Neural progenitor cell (in vitro differentiated cells): ENCODE results near the gene PRUNE2. TPM values are rescaled to one million over a fixed set of nuclear protein-coding genes. Genes with fewer than 3 reads are reported as not detected.
"Not testable (repeated sequence)": the region's sequence is repeated elsewhere in the genome, so short reads cannot be mapped to it uniquely, and the experiment has no call there.

Source experiments
- DNase-seq: peaks from one replicate; pipeline ENCODE4 v3.0.0-alpha.2; 2016; ENCODE audit warnings: low spot score
- H2AFZ ChIP-seq: fragments of 200-600 bp; sonication (generic); replicated peaks from 2 replicates; pipeline ENCODE4 v1.6.1; 2016; ENCODE audit warnings: antibody characterized with exemption
- H3F3A ChIP-seq: fragments of 200-600 bp; sonication (generic); 2 replicates; pipeline ENCODE4 v1.6.1; 2016; ENCODE audit warnings: antibody characterized with exemption, low read depth
- H3K27ac ChIP-seq: fragments of 200-600 bp; sonication (generic); 2 replicates; pipeline ENCODE4 v1.5.1; 2016; ENCODE audit warnings: mild to moderate bottlenecking
- H3K27me3 ChIP-seq: fragments of 200-600 bp; sonication (generic); 2 replicates; pipeline ENCODE4 v1.6.1; 2016; ENCODE audit warnings: mild to moderate bottlenecking, moderate library complexity
- H3K36me3 ChIP-seq: fragments of 200-600 bp; sonication (generic); 2 replicates; pipeline ENCODE4 v1.5.1; 2016
- H3K4me1 ChIP-seq: fragments of 200-600 bp; sonication (generic); 2 replicates; pipeline ENCODE4 v1.6.1; 2016; ENCODE audit warnings: mixed run types
- H3K4me2 ChIP-seq: fragments of 200-600 bp; sonication (generic); 2 replicates; pipeline ENCODE4 v1.6.1; 2016
- H3K4me3 ChIP-seq: fragments of 200-600 bp; sonication (generic); 2 replicates; pipeline ENCODE4 v1.5.1; 2016
- H3K79me2 ChIP-seq: fragments of 200-600 bp; sonication (generic); 2 replicates; pipeline ENCODE4 v1.6.1; 2016; ENCODE audit warnings: low read depth
- H3K9ac ChIP-seq: fragments of 200-600 bp; sonication (generic); 2 replicates; pipeline ENCODE4 v1.6.1; 2016
- H3K9me3 ChIP-seq: fragments of 200-600 bp; sonication (generic); 2 replicates; pipeline ENCODE4 v1.5.1; 2016; ENCODE audit warnings: low read depth
- H4K20me1 ChIP-seq: fragments of 200-600 bp; sonication (generic); 2 replicates; pipeline ENCODE4 v1.6.1; 2016; ENCODE audit warnings: low read depth
- H3K27ac Mint-ChIP-seq: 3 replicates; pipeline ENCODE4 v1.8.0; 2021; ENCODE audit warnings: mixed read lengths
- H3K27me3 Mint-ChIP-seq: 2 replicates; pipeline ENCODE4 v1.8.0; 2022; ENCODE audit warnings: low read depth, mild to moderate bottlenecking, inconsistent platforms, moderate library complexity, mixed read lengths; ENCODE audit not compliant: insufficient read depth
- H3K36me3 Mint-ChIP-seq: 3 replicates; pipeline ENCODE4 v1.8.0; 2021; ENCODE audit warnings: mixed read lengths
- H3K4me1 Mint-ChIP-seq: 3 replicates; pipeline ENCODE4 v1.8.0; 2021; ENCODE audit warnings: mixed read lengths
- H3K4me3 Mint-ChIP-seq: 3 replicates; pipeline ENCODE4 v1.8.0; 2021; ENCODE audit warnings: mild to moderate bottlenecking, moderate library complexity, mixed read lengths
- H3K9me3 Mint-ChIP-seq: 3 replicates; pipeline ENCODE4 v1.8.0; 2020; ENCODE audit warnings: mixed read lengths
- CTCF ChIP-seq: fragments of 200-600 bp; sonication (generic); IDR thresholded peaks from 2 replicates; pipeline ENCODE4 v1.5.1; 2017; ENCODE audit warnings: antibody characterized with exemption, mild to moderate bottlenecking
- EZH2 ChIP-seq: fragments of 200-600 bp; sonication (generic); IDR thresholded peaks from 2 replicates; pipeline ENCODE4 v1.6.1; 2017; ENCODE audit warnings: antibody characterized with exemption, mild to moderate bottlenecking, moderate library complexity
- EZH2phosphoT487 ChIP-seq: fragments of 200-600 bp; sonication (generic); IDR thresholded peaks from 2 replicates; pipeline ENCODE4 v1.6.1; 2017; ENCODE audit warnings: antibody characterized with exemption
- total RNA-seq: library from RNA; depleted of rRNA; stranded (reverse); fragments of >200 nt; gene quantifications from 2 replicates; pipeline ENCODE4 v1.2.3, GENCODE V29; 2015; ENCODE audit warnings: low replicate concordance

Gene PRUNE2
- total RNA-seq, 1 donor from 2014 or later, result 28.2 TPM

DNA sequence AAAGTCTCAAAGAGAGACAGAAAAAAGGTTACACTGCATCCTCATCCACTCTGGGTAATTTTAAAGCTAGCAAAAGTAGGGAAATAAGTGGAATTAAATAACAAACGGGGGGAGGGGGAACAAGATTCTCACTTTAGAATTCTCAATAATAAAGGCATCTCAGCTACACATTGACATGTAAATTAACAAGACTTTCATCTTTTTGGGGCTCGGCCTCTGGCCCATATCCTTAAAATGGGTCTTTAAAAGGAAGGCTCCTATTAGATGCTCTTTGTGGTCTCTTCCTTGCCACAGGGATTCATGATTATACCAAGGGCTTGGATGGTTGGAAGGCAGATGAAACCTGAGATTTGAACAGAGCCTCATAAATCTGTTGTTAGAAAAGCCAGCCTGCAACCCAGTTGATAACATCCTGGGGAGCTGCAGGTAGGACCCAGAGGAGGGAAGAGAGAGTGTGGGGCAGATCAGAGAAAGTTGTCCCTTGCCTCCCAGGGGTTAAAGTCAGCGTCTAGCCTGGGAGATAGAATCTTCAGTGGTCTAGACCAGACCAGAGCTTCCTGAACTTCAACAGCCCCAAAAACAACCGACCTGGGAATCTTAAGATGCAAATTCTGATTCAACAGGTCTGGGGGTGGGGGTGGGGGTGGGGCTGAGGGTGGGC lies 311.0 kb downstream of the PRUNE2 start:
- no peak for DNase-seq
- no peak overlapping the region for H3K4me3 ChIP-seq
- no peaks in the 10 kb centered on the region for H3K27me3 ChIP-seq
- no peaks in the 10 kb centered on the region for H3K79me2 ChIP-seq
- no peak overlapping the region for H3K27ac Mint-ChIP-seq
- no peaks in the 10 kb centered on the region for H3K36me3 ChIP-seq
- peak overlapping the region; percentile 14 for H3K4me3 Mint-ChIP-seq
- H4K20me1 ChIP-seq, result no peaks in the 10 kb centered on the region
- peaks cover 42% of the 10 kb centered on the region for H3F3A ChIP-seq
- H3K9me3 Mint-ChIP-seq, result peaks cover under 1% of the 10 kb centered on the region
- H2AFZ ChIP-seq, result peak overlapping the region; percentile 42
- no peaks in the 10 kb centered on the region for H3K9me3 ChIP-seq
- peaks cover 4% of the 10 kb centered on the region for H3K27me3 Mint-ChIP-seq
- no peak overlapping the region for H3K4me2 ChIP-seq
- H3K4me1 Mint-ChIP-seq, result peaks cover 57% of the 10 kb centered on the region
- H3K9ac ChIP-seq, result no peak overlapping the region
- H3K4me1 ChIP-seq, result peaks cover 36% of the 10 kb centered on the region
- no peak overlapping the region for H3K27ac ChIP-seq
- TF ChIP-seq EZH2phosphoT487 (no peak), CTCF (no peak), EZH2 (no peak)
- H3K36me3 Mint-ChIP-seq, result no peaks in the 10 kb centered on the region

DNA sequence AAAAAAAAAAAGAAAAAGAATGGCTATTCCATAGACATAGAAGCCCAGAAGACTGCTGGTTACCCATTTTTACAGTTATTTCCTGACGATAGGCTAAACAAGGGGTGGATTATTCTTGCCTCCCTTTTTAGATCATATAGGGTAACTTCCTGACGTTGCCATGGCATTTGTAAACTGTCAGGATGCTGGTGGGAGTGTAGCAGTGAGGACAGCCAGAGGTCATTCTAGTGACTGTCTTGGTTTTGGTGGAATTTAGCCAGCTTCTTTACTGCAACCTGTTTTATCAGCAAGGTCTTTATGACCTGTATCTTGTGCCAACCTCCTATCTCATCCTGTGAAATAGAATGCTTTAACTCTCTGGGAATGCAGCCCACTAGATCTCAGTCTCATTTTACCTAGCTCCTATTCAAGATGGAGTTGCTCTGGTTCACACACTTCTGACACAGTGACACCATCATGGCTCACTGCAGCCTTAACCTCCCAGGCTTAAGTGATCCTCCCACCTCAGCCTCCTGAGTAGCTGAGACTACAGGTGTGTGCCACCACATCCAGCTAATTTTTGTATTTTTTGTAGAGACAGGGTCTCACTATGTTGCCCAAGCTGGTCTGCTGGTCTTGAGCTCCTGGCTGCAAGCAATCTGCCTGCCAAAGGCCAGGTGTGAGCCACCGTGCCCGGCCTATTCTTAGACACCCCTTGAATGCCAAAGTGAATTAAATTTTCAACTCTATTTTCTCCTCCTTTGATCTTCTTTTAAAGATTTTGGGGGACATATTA lies 311.8 kb downstream of the PRUNE2 start:
- not testable (repeated sequence) for H3K4me2 ChIP-seq, DNase-seq, H3K27ac ChIP-seq, H3K9ac ChIP-seq, H3K9me3 ChIP-seq, H3K79me2 ChIP-seq, H3K27me3 ChIP-seq, H4K20me1 ChIP-seq, H3K36me3 ChIP-seq, H3K27ac Mint-ChIP-seq, H3K36me3 Mint-ChIP-seq, H2AFZ ChIP-seq, H3K4me3 Mint-ChIP-seq, H3K9me3 Mint-ChIP-seq, H3K4me3 ChIP-seq, H3K27me3 Mint-ChIP-seq
- Histone ChIP-seq H3K4me1 (peaks cover 36% of the 10 kb centered on the region), H3F3A (peaks cover 42% of the 10 kb centered on the region)
- H3K4me1 Mint-ChIP-seq, result peaks cover 56% of the 10 kb centered on the region

GRCh38 chr9:76592974-76593347 lies 313.0 kb downstream of the PRUNE2 start:
- Mint-ChIP-seq H3K4me1 (peaks cover 54% of the 10 kb centered on the region), H3K27ac (peak overlapping the region; percentile 82), H3K36me3 (no peaks in the 10 kb centered on the region), H3K4me3 (peak overlapping the region; percentile 70), H3K27me3 (peaks cover 4% of the 10 kb centered on the region), H3K9me3 (peaks cover 1% of the 10 kb centered on the region)
- H3K9me3 ChIP-seq, result no peaks in the 10 kb centered on the region
- no peaks in the 10 kb centered on the region for H3K27me3 ChIP-seq
- peak; percentile 12 for DNase-seq
- H3K79me2 ChIP-seq, result no peaks in the 10 kb centered on the region
- no peak overlapping the region for H2AFZ ChIP-seq
- no peaks in the 10 kb centered on the region for H3K36me3 ChIP-seq
- peaks cover 36% of the 10 kb centered on the region for H3K4me1 ChIP-seq
- H4K20me1 ChIP-seq, result no peaks in the 10 kb centered on the region
- H3K4me2 ChIP-seq, result peak overlapping the region; percentile 63
- no peak overlapping the region for H3K9ac ChIP-seq
- H3F3A ChIP-seq, result peaks cover 42% of the 10 kb centered on the region
- H3K27ac ChIP-seq, result peak overlapping the region; percentile 15
- TF ChIP-seq EZH2phosphoT487 (no peak), EZH2 (no peak), CTCF (no peak)
- peak overlapping the region; percentile 3 for H3K4me3 ChIP-seq
